GM19023 (cell line): ENCODE results near the gene TPM4.
"Not testable (repeated sequence)": the region's sequence is repeated elsewhere in the genome, so short reads cannot be mapped to it uniquely, and the experiment has no call there.

Source experiments
- ATAC-seq: cut with Tn5 transposase; IDR thresholded peaks from one replicate; pipeline ENCODE4 v1.9.1; 2021; ENCODE audit warnings: mild to moderate bottlenecking, moderate library complexity; ENCODE audit not compliant: unreplicated experiment

The TPM4 gene

GRCh38 chr19:16071072-16071691, 5.1 kb upstream of the TPM4 start:
- no peak for ATAC-seq

- ATAC-seq = no peak
These were observed 2.8 kb upstream of the TPM4 start for GRCh38 chr19:16073481-16073880.

GRCh38 chr19:16073988-16074387, 2.3 kb upstream of the TPM4 start:
- no peak for ATAC-seq

- ATAC-seq = no peak
These were observed 1.6 kb upstream of the TPM4 start for GRCh38 chr19:16074488-16075365.

- ATAC-seq = no peak
These were observed 703 bp upstream of the TPM4 start for GRCh38 chr19:16075430-16076153.

- ATAC-seq = no peak
These were observed 790 bp downstream of the TPM4 start for GRCh38 chr19:16076958-16077611.

GRCh38 chr19:16077984-16078758, 1.9 kb downstream of the TPM4 start:
- no peak for ATAC-seq

- ATAC-seq = no peak
These were observed 2.7 kb downstream of the TPM4 start for GRCh38 chr19:16078759-16079707.

GRCh38 chr19:16084067-16084685, 7.9 kb downstream of the TPM4 start:
- ATAC-seq = no peak

GRCh38 chr19:16085115-16085514, 8.8 kb downstream of the TPM4 start:
- no peak for ATAC-seq

- ATAC-seq = not testable (repeated sequence)
These were observed 11.1 kb downstream of the TPM4 start for GRCh38 chr19:16087404-16087803.

GRCh38 chr19:16087940-16088339, 11.6 kb downstream of the TPM4 start:
- no peak for ATAC-seq

GRCh38 chr19:16088351-16089009, 12.2 kb downstream of the TPM4 start:
- ATAC-seq = no peak

GRCh38 chr19:16089010-16089846, 12.9 kb downstream of the TPM4 start:
- no peak for ATAC-seq

GRCh38 chr19:16091546-16092475, 15.5 kb downstream of the TPM4 start:
- ATAC-seq = no peak

- no peak for ATAC-seq
These were observed 18.2 kb downstream of the TPM4 start for GRCh38 chr19:16094360-16095070.
